ENCODE data around the gene GASK1A.

The GASK1A gene

GRCh38 chr3:43019826-43020225 lies 40.7 kb downstream of the GASK1A start:
- Histone ChIP-seq H4K20me1 (ENCODE audit: insufficient read depth, low read length) (no peaks in the 10 kb centered on the region), H3K27me3 (ENCODE audit: low read depth, low read length) (no peaks in the 10 kb centered on the region), H3K9ac (ENCODE audit: low read length) (no peak overlapping the region), H3K4me2 (ENCODE audit: low read length) (no peak overlapping the region), H3K9me3 (ENCODE audit: insufficient read depth, low read length) (peaks cover 16% of the 10 kb centered on the region; the same call in 1 of the 2 replicates), H3K4me3 (ENCODE audit: low read length) (no peak overlapping the region), H3K27ac (ENCODE audit: low read length) (no peak overlapping the region), H3K79me2 (ENCODE audit: low read length) (no peaks in the 10 kb centered on the region), H2AFZ (ENCODE audit: low read depth, low read length) (no peak overlapping the region), H3K36me3 (replicated peaks; ENCODE audit: low read depth, low read length) (peaks cover 12% of the 10 kb centered on the region), H3K4me1 (ENCODE audit: low read length) (peaks cover 18% of the 10 kb centered on the region)
- TF ChIP-seq CTCF (IDR thresholded peaks at IDR 0.05; ENCODE audit: low read depth, low read length) (no peak), EZH2phosphoT487 (IDR thresholded peaks at IDR 0.05; ENCODE audit: low read depth) (no peak)

GRCh38 chr3:43021186-43021585 lies 42.1 kb downstream of the GASK1A start:
- H4K20me1 ChIP-seq (ENCODE audit: insufficient read depth, low read length): no peaks in the 10 kb centered on the region
- H3K36me3 ChIP-seq (replicated peaks; ENCODE audit: low read depth, low read length): peaks cover 2% of the 10 kb centered on the region
- H3K4me1 ChIP-seq (ENCODE audit: low read length): peaks cover 32% of the 10 kb centered on the region
- no peak overlapping the region for H3K9ac ChIP-seq (ENCODE audit: low read length)
- peaks cover 4% of the 10 kb centered on the region; the same call in 1 of the 2 replicates for H3K9me3 ChIP-seq (ENCODE audit: insufficient read depth, low read length)
- no peaks in the 10 kb centered on the region for H3K79me2 ChIP-seq (ENCODE audit: low read length)
- no peak overlapping the region for H2AFZ ChIP-seq (ENCODE audit: low read depth, low read length)
- no peak overlapping the region for H3K27ac ChIP-seq (ENCODE audit: low read length)
- H3K27me3 ChIP-seq (ENCODE audit: low read depth, low read length): peaks cover 7% of the 10 kb centered on the region; the same call in 1 of the 2 replicates
- no peak overlapping the region for H3K4me3 ChIP-seq (ENCODE audit: low read length)
- no peak overlapping the region for H3K4me2 ChIP-seq (ENCODE audit: low read length)
- TF ChIP-seq CTCF (IDR thresholded peaks at IDR 0.05; ENCODE audit: low read depth, low read length) (no peak), EZH2phosphoT487 (IDR thresholded peaks at IDR 0.05; ENCODE audit: low read depth) (no peak)

- Histone ChIP-seq H3K9ac (ENCODE audit: low read length) (no peak overlapping the region), H3K36me3 (replicated peaks; ENCODE audit: low read depth, low read length) (no peaks in the 10 kb centered on the region), H3K4me3 (ENCODE audit: low read length) (no peak overlapping the region), H4K20me1 (ENCODE audit: insufficient read depth, low read length) (no peaks in the 10 kb centered on the region), H3K4me2 (ENCODE audit: low read length) (no peak overlapping the region), H3K27ac (ENCODE audit: low read length) (no peak overlapping the region), H3K9me3 (ENCODE audit: insufficient read depth, low read length) (no peaks in the 10 kb centered on the region), H3K4me1 (ENCODE audit: low read length) (peaks cover 32% of the 10 kb centered on the region), H3K27me3 (ENCODE audit: low read depth, low read length) (peaks cover 10% of the 10 kb centered on the region; the same call in 1 of the 2 replicates), H2AFZ (ENCODE audit: low read depth, low read length) (no peak overlapping the region), H3K79me2 (ENCODE audit: low read length) (no peaks in the 10 kb centered on the region)
- TF ChIP-seq EZH2phosphoT487 (IDR thresholded peaks at IDR 0.05; ENCODE audit: low read depth): no peak
- no peak for TF ChIP-seq CTCF (IDR thresholded peaks at IDR 0.05; ENCODE audit: low read depth, low read length)
Measured at GRCh38 chr3:43022121-43022520, 43.0 kb downstream of the GASK1A start.

GRCh38 chr3:43023066-43023465 lies 44.0 kb downstream of the GASK1A start:
- Histone ChIP-seq H3K9me3 (ENCODE audit: insufficient read depth, low read length) (no peaks in the 10 kb centered on the region), H3K27ac (ENCODE audit: low read length) (no peak overlapping the region), H3K4me3 (ENCODE audit: low read length) (no peak overlapping the region), H4K20me1 (ENCODE audit: insufficient read depth, low read length) (no peaks in the 10 kb centered on the region), H3K36me3 (replicated peaks; ENCODE audit: low read depth, low read length) (no peaks in the 10 kb centered on the region), H3K79me2 (ENCODE audit: low read length) (no peaks in the 10 kb centered on the region), H3K4me1 (ENCODE audit: low read length) (peaks cover 32% of the 10 kb centered on the region), H3K27me3 (ENCODE audit: low read depth, low read length) (peaks cover 10% of the 10 kb centered on the region; the same call in 1 of the 2 replicates), H3K4me2 (ENCODE audit: low read length) (no peak overlapping the region), H2AFZ (ENCODE audit: low read depth, low read length) (no peak overlapping the region), H3K9ac (ENCODE audit: low read length) (no peak overlapping the region)
- TF ChIP-seq CTCF (IDR thresholded peaks at IDR 0.05; ENCODE audit: low read depth, low read length): no peak
- TF ChIP-seq EZH2phosphoT487 (IDR thresholded peaks at IDR 0.05; ENCODE audit: low read depth): no peak

Measured in OCI-LY3 (cell line).